GM21737 (cell line): ENCODE results near the gene SYCP2L.
"Not testable (repeated sequence)": the region's sequence is repeated elsewhere in the genome, so short reads cannot be mapped to it uniquely, and the experiment has no call there.

ENCODE experiments used
- ATAC-seq: cut with Tn5 transposase; IDR thresholded peaks from one replicate; pipeline ENCODE4 v1.9.1; 2021; ENCODE audit warnings: mild to moderate bottlenecking, moderate library complexity; ENCODE audit not compliant: unreplicated experiment

Gene SYCP2L

GRCh38 chr6:10886691-10887502, at the start of gene SYCP2L:
Gene SYCP2L, plus strand, starts transcription at chr6:10887052. Its CDS starts 75 bp downstream, at chr6:10887127.
- ATAC-seq = peak; percentile 35

- ATAC-seq = no peak
Measured at GRCh38 chr6:10837622-10837994, 49.2 kb upstream of the SYCP2L start.

GRCh38 chr6:10837995-10838793, 48.7 kb upstream of the SYCP2L start, which contains the start of gene MAK:
Gene MAK, minus strand, starts transcription at chr6:10838539. Its CDS starts 7,891 bp downstream, at chr6:10830648.
- peak; percentile 79 for ATAC-seq

- ATAC-seq = peak; percentile 60
Measured at GRCh38 chr6:10838794-10839333, 48.0 kb upstream of the SYCP2L start.

- no peak for ATAC-seq
Measured at GRCh38 chr6:10843554-10843953, 43.3 kb upstream of the SYCP2L start.

- ATAC-seq = no peak
Measured at GRCh38 chr6:10847684-10848083, 39.2 kb upstream of the SYCP2L start.

- ATAC-seq = no peak
Measured at GRCh38 chr6:10849901-10850300, 37.0 kb upstream of the SYCP2L start.

- ATAC-seq = no peak
Measured at GRCh38 chr6:10850728-10851127, 36.1 kb upstream of the SYCP2L start.

- ATAC-seq = no peak
Measured at GRCh38 chr6:10852361-10852960, 34.4 kb upstream of the SYCP2L start.

- not testable (repeated sequence) for ATAC-seq
Measured at GRCh38 chr6:10853849-10854300, 33.0 kb upstream of the SYCP2L start.

GRCh38 chr6:10854922-10855632, 31.8 kb upstream of the SYCP2L start:
- no peak for ATAC-seq

- ATAC-seq = no peak
Measured at GRCh38 chr6:10857259-10857658, 29.6 kb upstream of the SYCP2L start.

- ATAC-seq = no peak
Measured at GRCh38 chr6:10861086-10861485, 25.8 kb upstream of the SYCP2L start.

- no peak for ATAC-seq
Measured at GRCh38 chr6:10862361-10862760, 24.5 kb upstream of the SYCP2L start.

GRCh38 chr6:10863031-10863430, 23.8 kb upstream of the SYCP2L start:
- ATAC-seq = not testable (repeated sequence)

- ATAC-seq = not testable (repeated sequence)
Measured at GRCh38 chr6:10866709-10867108, 20.1 kb upstream of the SYCP2L start.

GRCh38 chr6:10867952-10868351, 18.9 kb upstream of the SYCP2L start:
- ATAC-seq = no peak

- ATAC-seq = no peak
Measured at GRCh38 chr6:10873374-10873773, 13.5 kb upstream of the SYCP2L start.

- no peak for ATAC-seq
Measured at GRCh38 chr6:10874207-10874606, 12.6 kb upstream of the SYCP2L start.

- no peak for ATAC-seq
Measured at GRCh38 chr6:10875026-10875425, 11.8 kb upstream of the SYCP2L start.
